HEK293 (cell line): ENCODE results near the gene CDCA4.
A peak's percentile ranks its signal among the peaks of the same experiment; 100 is the strongest.

ENCODE experiments used
- CTCF ChIA-PET: fragments of 350-600 bp; formaldehyde crosslinking; extraction: SDS; loops from one replicate; lab custom pipeline; 2021; ENCODE audit warnings: antibody characterized with exemption; lab: Yijun Ruan, JAX
- POLR2A ChIA-PET: fragments of 300-600 bp; formaldehyde crosslinking; extraction: SDS; loops from one replicate; lab custom pipeline; 2020; ENCODE audit warnings: antibody characterized with exemption, inconsistent platforms; lab: Yijun Ruan, JAX
- H3K27ac ChIP-seq: fragments of 200-500 bp; sonication (Bioruptor generic); 2 replicates; pipeline ENCODE4 v1.5.1; 2014; ENCODE audit warnings: low read depth, low read length, control low read depth, inconsistent platforms; ENCODE audit errors: extremely low read depth
- H3K36me3 ChIP-seq, 2 experiments: fragments of 200-500 bp in 1 of 2; sonication (Bioruptor generic) in 1 of 2; 1 replicate in 1 of 2; 2 replicates in 1 of 2; pipeline ENCODE4 v1.5.1; 2014 to 2017; ENCODE audit warnings: inconsistent platforms in 2 of 2, low read length in 2 of 2; ENCODE audit not compliant: control insufficient read depth in 2 of 2, insufficient read depth in 1 of 2
- H3K4me1 ChIP-seq: fragments of 200-500 bp; sonication (Bioruptor generic); 2 replicates; pipeline ENCODE4 v1.5.1; 2014; ENCODE audit warnings: mild to moderate bottlenecking, low read length, inconsistent platforms; ENCODE audit not compliant: control insufficient read depth, insufficient read depth
- H3K4me3 ChIP-seq: 2 replicates; pipeline ENCODE4 v1.5.1; 2011; ENCODE audit warnings: low read depth, mild to moderate bottlenecking, control low read depth, low read length, moderate library complexity
- H3K9me3 ChIP-seq: fragments of 200-500 bp; sonication (Bioruptor generic); 2 replicates; pipeline ENCODE4 v1.5.1; 2014; ENCODE audit warnings: low read depth, low read length, inconsistent platforms; ENCODE audit not compliant: control insufficient read depth, insufficient read depth
- FEZF1 ChIP-seq: fragments of 450-650 bp; formaldehyde crosslinking; IDR thresholded peaks from 2 replicates; pipeline ENCODE4 v1.5.1; 2016; ENCODE audit warnings: missing biosample characterization, missing genetic modification characterization
- KLF8 ChIP-seq: fragments of 450-650 bp; formaldehyde crosslinking; IDR thresholded peaks from 2 replicates; pipeline ENCODE4 v1.5.1; 2016; ENCODE audit warnings: missing biosample characterization, missing genetic modification characterization
- SALL2 ChIP-seq: fragments of 450-650 bp; formaldehyde crosslinking; IDR thresholded peaks from 2 replicates; pipeline ENCODE4 v1.5.0; 2017; ENCODE audit warnings: missing biosample characterization, mild to moderate bottlenecking, missing genetic modification characterization, borderline replicate concordance
- SP2 ChIP-seq: fragments of 450-650 bp; formaldehyde crosslinking; IDR thresholded peaks from 2 replicates; pipeline ENCODE4 v1.5.1; 2016; ENCODE audit warnings: missing biosample characterization, missing genetic modification characterization
- ZBTB20 ChIP-seq: fragments of 450-650 bp; formaldehyde crosslinking; IDR thresholded peaks from 2 replicates; pipeline ENCODE4 v1.5.1; 2016; ENCODE audit warnings: missing biosample characterization, missing genetic modification characterization
- ZBTB44 ChIP-seq: fragments of 450-650 bp; IDR thresholded peaks from 2 replicates; pipeline ENCODE4 v1.5.1; 2018; ENCODE audit warnings: missing biosample characterization, mild to moderate bottlenecking, missing genetic modification characterization
- ZEB2 ChIP-seq: fragments of 450-650 bp; formaldehyde crosslinking; IDR thresholded peaks from 2 replicates; pipeline ENCODE4 v1.5.1; 2016; ENCODE audit warnings: missing biosample characterization, missing genetic modification characterization
- ZFHX2 ChIP-seq: fragments of 450-650 bp; formaldehyde crosslinking; conservative IDR thresholded peaks from 2 replicates; pipeline ENCODE4 v1.5.1; 2016; ENCODE audit warnings: missing biosample characterization, missing genetic modification characterization
- ZNF184 ChIP-seq: fragments of 450-650 bp; IDR thresholded peaks from 2 replicates; pipeline ENCODE4 v1.5.1; 2018; ENCODE audit warnings: missing biosample characterization, mild to moderate bottlenecking, missing genetic modification characterization
- ZNF26 ChIP-seq: fragments of 450-650 bp; formaldehyde crosslinking; IDR thresholded peaks from 2 replicates; pipeline ENCODE4 v1.5.1; 2016; ENCODE audit warnings: missing biosample characterization, missing genetic modification characterization
- ZNF350 ChIP-seq: fragments of 450-650 bp; formaldehyde crosslinking; IDR thresholded peaks from 2 replicates; pipeline ENCODE4 v1.5.0; 2017; ENCODE audit warnings: missing biosample characterization, mild to moderate bottlenecking, missing genetic modification characterization
- ZNF433 ChIP-seq: fragments of 450-650 bp; formaldehyde crosslinking; IDR thresholded peaks from 2 replicates; pipeline ENCODE4 v1.5.1; 2016; ENCODE audit warnings: missing biosample characterization, missing genetic modification characterization, low read depth
- ZNF473 ChIP-seq: fragments of 450-650 bp; formaldehyde crosslinking; IDR thresholded peaks from 2 replicates; pipeline ENCODE4 v1.5.1; 2017; ENCODE audit warnings: missing biosample characterization, missing genetic modification characterization
- ZNF555 ChIP-seq: fragments of 450-650 bp; formaldehyde crosslinking; conservative IDR thresholded peaks from 2 replicates; pipeline ENCODE4 v1.5.1; 2017; ENCODE audit warnings: missing biosample characterization, mild to moderate bottlenecking, missing genetic modification characterization, inconsistent platforms
- ZNF596 ChIP-seq: fragments of 450-650 bp; IDR thresholded peaks from 2 replicates; pipeline ENCODE4 v1.5.0; 2018; ENCODE audit warnings: missing biosample characterization, mild to moderate bottlenecking, missing genetic modification characterization, moderate library complexity
- ZNF600 ChIP-seq: fragments of 450-650 bp; formaldehyde crosslinking; IDR thresholded peaks from 2 replicates; pipeline ENCODE4 v1.5.1; 2016; ENCODE audit warnings: missing biosample characterization, missing genetic modification characterization
- ZSCAN18 ChIP-seq: fragments of 450-650 bp; formaldehyde crosslinking; IDR thresholded peaks from 2 replicates; pipeline ENCODE4 v1.5.1; 2016; ENCODE audit warnings: missing biosample characterization, missing genetic modification characterization
- ZSCAN30 ChIP-seq: fragments of 450-650 bp; IDR thresholded peaks from 2 replicates; pipeline ENCODE4 v1.5.1; 2018; ENCODE audit warnings: missing biosample characterization, mild to moderate bottlenecking, missing genetic modification characterization, moderate library complexity
- TF ChIP-seq, protein P1 (sequence below): fragments of 450-650 bp; formaldehyde crosslinking; IDR thresholded peaks from 2 replicates; pipeline ENCODE4 v1.5.1; 2016; ENCODE audit warnings: missing biosample characterization, missing genetic modification characterization
- TF ChIP-seq, protein P2 (sequence below): fragments of 450-650 bp; formaldehyde crosslinking; IDR thresholded peaks from 2 replicates; pipeline ENCODE4 v1.5.1; 2016; ENCODE audit warnings: missing biosample characterization, missing genetic modification characterization

Gene CDCA4

GRCh38 chr14:105045710-105046326 is 24.9 kb upstream of the CDCA4 start (continued):
- TF ChIP-seq, protein P1, sequence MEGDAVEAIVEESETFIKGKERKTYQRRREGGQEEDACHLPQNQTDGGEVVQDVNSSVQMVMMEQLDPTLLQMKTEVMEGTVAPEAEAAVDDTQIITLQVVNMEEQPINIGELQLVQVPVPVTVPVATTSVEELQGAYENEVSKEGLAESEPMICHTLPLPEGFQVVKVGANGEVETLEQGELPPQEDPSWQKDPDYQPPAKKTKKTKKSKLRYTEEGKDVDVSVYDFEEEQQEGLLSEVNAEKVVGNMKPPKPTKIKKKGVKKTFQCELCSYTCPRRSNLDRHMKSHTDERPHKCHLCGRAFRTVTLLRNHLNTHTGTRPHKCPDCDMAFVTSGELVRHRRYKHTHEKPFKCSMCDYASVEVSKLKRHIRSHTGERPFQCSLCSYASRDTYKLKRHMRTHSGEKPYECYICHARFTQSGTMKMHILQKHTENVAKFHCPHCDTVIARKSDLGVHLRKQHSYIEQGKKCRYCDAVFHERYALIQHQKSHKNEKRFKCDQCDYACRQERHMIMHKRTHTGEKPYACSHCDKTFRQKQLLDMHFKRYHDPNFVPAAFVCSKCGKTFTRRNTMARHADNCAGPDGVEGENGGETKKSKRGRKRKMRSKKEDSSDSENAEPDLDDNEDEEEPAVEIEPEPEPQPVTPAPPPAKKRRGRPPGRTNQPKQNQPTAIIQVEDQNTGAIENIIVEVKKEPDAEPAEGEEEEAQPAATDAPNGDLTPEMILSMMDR (tag by site-specific recombination) = peak; percentile 96
- TF ChIP-seq ZSCAN18 (tag by site-specific recombination) (0 out of 2 replicates have a peak, but pooled peaks have one; percentile 55), KLF8 (tag by site-specific recombination) (peak; percentile 80), SALL2 (no peak), ZNF596 (0 out of 2 replicates have a peak, but pooled peaks have one; percentile 48), ZSCAN30 (tag by site-specific recombination) (peak; percentile 99), ZNF473 (tag by site-specific recombination) (no peak), ZNF350 (tag by site-specific recombination) (no peak), ZNF600 (tag by site-specific recombination) (peak; percentile 54), ZFHX2 (tag by site-specific recombination) (peak; percentile 92), ZNF433 (tag by site-specific recombination) (no peak), ZEB2 (tag by site-specific recombination) (peak; percentile 49; the same call in 1 of the 2 replicates), ZBTB44 (tag by site-specific recombination) (peak; percentile 63)
- TF ChIP-seq, protein P2, sequence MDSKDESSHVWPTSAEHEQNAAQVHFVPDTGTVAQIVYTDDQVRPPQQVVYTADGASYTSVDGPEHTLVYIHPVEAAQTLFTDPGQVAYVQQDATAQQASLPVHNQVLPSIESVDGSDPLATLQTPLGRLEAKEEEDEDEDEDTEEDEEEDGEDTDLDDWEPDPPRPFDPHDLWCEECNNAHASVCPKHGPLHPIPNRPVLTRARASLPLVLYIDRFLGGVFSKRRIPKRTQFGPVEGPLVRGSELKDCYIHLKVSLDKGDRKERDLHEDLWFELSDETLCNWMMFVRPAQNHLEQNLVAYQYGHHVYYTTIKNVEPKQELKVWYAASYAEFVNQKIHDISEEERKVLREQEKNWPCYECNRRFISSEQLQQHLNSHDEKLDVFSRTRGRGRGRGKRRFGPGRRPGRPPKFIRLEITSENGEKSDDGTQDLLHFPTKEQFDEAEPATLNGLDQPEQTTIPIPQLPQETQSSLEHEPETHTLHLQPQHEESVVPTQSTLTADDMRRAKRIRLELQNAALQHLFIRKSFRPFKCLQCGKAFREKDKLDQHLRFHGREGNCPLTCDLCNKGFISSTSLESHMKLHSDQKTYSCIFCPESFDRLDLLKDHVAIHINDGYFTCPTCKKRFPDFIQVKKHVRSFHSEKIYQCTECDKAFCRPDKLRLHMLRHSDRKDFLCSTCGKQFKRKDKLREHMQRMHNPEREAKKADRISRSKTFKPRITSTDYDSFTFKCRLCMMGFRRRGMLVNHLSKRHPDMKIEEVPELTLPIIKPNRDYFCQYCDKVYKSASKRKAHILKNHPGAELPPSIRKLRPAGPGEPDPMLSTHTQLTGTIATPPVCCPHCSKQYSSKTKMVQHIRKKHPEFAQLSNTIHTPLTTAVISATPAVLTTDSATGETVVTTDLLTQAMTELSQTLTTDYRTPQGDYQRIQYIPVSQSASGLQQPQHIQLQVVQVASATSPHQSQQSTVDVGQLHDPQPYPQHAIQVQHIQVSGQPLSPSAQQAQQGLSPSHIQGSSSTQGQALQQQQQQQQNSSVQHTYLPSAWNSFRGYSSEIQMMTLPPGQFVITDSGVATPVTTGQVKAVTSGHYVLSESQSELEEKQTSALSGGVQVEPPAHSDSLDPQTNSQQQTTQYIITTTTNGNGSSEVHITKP (tag by site-specific recombination) = peak; percentile 98
- TF ChIP-seq, all 188 proteins: peak for 33

DNA sequence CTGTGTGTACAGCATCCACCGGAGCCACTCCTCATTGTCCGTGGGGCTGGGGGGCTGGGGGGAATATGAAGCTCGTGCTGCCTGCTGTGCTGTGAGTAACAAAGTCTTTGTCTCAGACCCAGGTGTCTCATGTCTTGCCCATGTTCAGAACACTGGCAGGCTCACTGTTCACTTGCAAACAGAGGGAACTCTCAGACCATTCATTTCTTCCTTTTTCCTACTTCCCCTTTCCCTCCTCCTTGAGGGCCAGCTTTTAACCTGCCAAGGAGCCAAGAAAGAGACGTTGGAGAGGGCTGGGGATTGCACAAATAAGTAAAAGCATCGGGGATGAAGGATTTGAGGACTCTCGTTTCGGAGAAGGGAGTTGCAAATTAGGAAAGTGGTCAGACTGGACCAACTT is 22.8 kb upstream of the CDCA4 start:
- no peaks in the 10 kb centered on the region for H3K9me3 ChIP-seq
- POLR2A ChIA-PET = interaction anchor here (1.0 to 1.3 kb wide), 2 partner anchors 22 to 65 kb away, joined by 3 to 5 read pairs; partner anchors contain the start of genes AHNAK2 and CDCA4
- no peak overlapping the region for H3K4me3 ChIP-seq
- CTCF ChIA-PET = interaction anchor here (0.6 to 8.3 kb wide), 11 partner anchors 9 to 147 kb away, joined by 3 to 109 read pairs (median 7); partner anchors contain the start of gene CDCA4
- no peak overlapping the region for H3K27ac ChIP-seq
- no peaks in the 10 kb centered on the region for H3K4me1 ChIP-seq
- TF ChIP-seq FEZF1 (tag by site-specific recombination) (no peak), ZNF26 (tag by site-specific recombination) (no peak), ZNF596 (no peak), ZNF184 (tag by site-specific recombination) (no peak), SP2 (tag by site-specific recombination) (no peak), ZNF555 (no peak), ZBTB20 (tag by site-specific recombination) (no peak)
- H3K36me3 ChIP-seq = no peaks in the 10 kb centered on the region
